NCI-H345 treated with DMSO at 0.1 percent for 48 hours (cell line): Measurements from ENCODE around the gene RRP9.
"Not testable (repeated sequence)": the region's sequence is repeated elsewhere in the genome, so short reads cannot be mapped to it uniquely, and the experiment has no call there.

Experiments
- DNase-seq: peaks from one replicate; lab custom pipeline; 2025; ENCODE audit not compliant: unreplicated experiment; lab: John Stamatoyannopoulos, UW

The RRP9 gene

GRCh38 chr3:51938780-51939425, 2.8 kb downstream of the RRP9 start:
- no peak for DNase-seq

GRCh38 chr3:51937611-51938450, 3.9 kb downstream of the RRP9 start:
- no peak for DNase-seq

- no peak for DNase-seq
Measured at GRCh38 chr3:51937014-51937413, 4.7 kb downstream of the RRP9 start.

GRCh38 chr3:51935886-51936755, 5.6 kb downstream of the RRP9 start:
- no peak for DNase-seq

GRCh38 chr3:51934991-51935885, 6.5 kb downstream of the RRP9 start:
- DNase-seq, result no peak

- DNase-seq, result no peak
Measured at GRCh38 chr3:51934139-51934850, 7.4 kb downstream of the RRP9 start.

GRCh38 chr3:51933471-51934138, 8.1 kb downstream of the RRP9 start:
- DNase-seq, result no peak

- no peak for DNase-seq
Measured at GRCh38 chr3:51932471-51933370, 9.0 kb downstream of the RRP9 start.

- no peak for DNase-seq
Measured at GRCh38 chr3:51931756-51932155, 9.9 kb downstream of the RRP9 start.

- DNase-seq, result no peak
Measured at GRCh38 chr3:51930439-51930838, 11.3 kb downstream of the RRP9 start.

GRCh38 chr3:51929420-51930003, 12.2 kb downstream of the RRP9 start:
- DNase-seq, result no peak

GRCh38 chr3:51928981-51929380, 12.7 kb downstream of the RRP9 start:
- not testable (repeated sequence) for DNase-seq

GRCh38 chr3:51928438-51928837, 13.3 kb downstream of the RRP9 start:
- no peak for DNase-seq

GRCh38 chr3:51927061-51927977, 14.4 kb downstream of the RRP9 start:
- DNase-seq, result no peak

- no peak for DNase-seq
Measured at GRCh38 chr3:51921081-51921578, 20.6 kb downstream of the RRP9 start.

GRCh38 chr3:51916418-51916817, 25.3 kb downstream of the RRP9 start:
- no peak for DNase-seq

- DNase-seq, result no peak
Measured at GRCh38 chr3:51908026-51908425, 33.7 kb downstream of the RRP9 start.
